Lung (tissue), 12 donors: Measurements from ENCODE around the gene BRD7. TPM values are rescaled to one million over a fixed set of nuclear protein-coding genes. Genes with fewer than 3 reads are reported as not detected.

Experiments
- ATAC-seq: fragments of 200-7000 bp; cut with Tn5 transposase; one replicate; pipeline ENCODE4 v1.9.1; 2020; ENCODE audit warnings: moderate number of reproducible peaks; ENCODE audit not compliant: insufficient read depth, low FRiP score
- DNase-seq, 3 donors: peaks; one replicate each; pipeline ENCODE4 v3.0.0-alpha.2; 2013 to 2017
- H3K27ac ChIP-seq, 2 donors: one replicate each; pipeline ENCODE4 v1.5.1; 2013; ENCODE audit warnings: mild to moderate bottlenecking in 2 of 2, moderate library complexity in 2 of 2, control low read depth in 1 of 2, inconsistent platforms in 1 of 2, low read depth in 1 of 2, low read length in 1 of 2
- H3K27me3 ChIP-seq, 3 donors: one replicate each; pipeline ENCODE4 v1.5.1; 2013; ENCODE audit warnings: low read length in 2 of 3; ENCODE audit not compliant: control insufficient read depth in 3 of 3, insufficient read depth in 3 of 3
- H3K36me3 ChIP-seq, 4 donors: one replicate each; pipeline ENCODE4 v1.5.1; 2013; ENCODE audit warnings: low read length in 4 of 4, mild to moderate bottlenecking in 1 of 4, moderate library complexity in 1 of 4; ENCODE audit not compliant: control insufficient read depth in 4 of 4, insufficient read depth in 4 of 4
- H3K4me1 ChIP-seq, 5 donors: one replicate each; pipeline ENCODE4 v1.5.1; 2013; ENCODE audit warnings: low read length in 5 of 5, mild to moderate bottlenecking in 2 of 5, moderate library complexity in 1 of 5; ENCODE audit not compliant: control insufficient read depth in 5 of 5, insufficient read depth in 5 of 5
- H3K4me3 ChIP-seq: one replicate; pipeline ENCODE4 v1.5.1; 2013; ENCODE audit warnings: mild to moderate bottlenecking, control low read depth, moderate library complexity
- H3K9ac ChIP-seq, 2 donors: one replicate each; pipeline ENCODE4 v1.5.1; 2013; ENCODE audit warnings: low read length in 2 of 2, control low read depth in 1 of 2; ENCODE audit not compliant: insufficient read depth in 1 of 2
- H3K9me3 ChIP-seq, 4 donors: one replicate each; pipeline ENCODE4 v1.5.1; 2013; ENCODE audit warnings: low read length in 3 of 4, mild to moderate bottlenecking in 1 of 4, moderate library complexity in 1 of 4; ENCODE audit not compliant: control insufficient read depth in 4 of 4, insufficient read depth in 3 of 4
- CTCF ChIP-seq: IDR thresholded peaks from 2 replicates; pipeline ENCODE4 v1.5.1; 2012; ENCODE audit warnings: mild to moderate bottlenecking; ENCODE audit errors: control extremely low read depth, extremely low read depth
- WGBS, 2 donors: extraction: QIAGEN DNeasy Blood & Tissue Kit; methylation state at CpG; one replicate each; pipeline ENCODE4 v1.1.7; 2013; 5-methylcytosine and 5-hydroxymethylcytosine counted together
- polyA plus RNA-seq, 2 donors: library from polyadenylated mRNA; stranded (reverse); fragments of 200-250 nt; gene quantifications; one replicate each; pipeline ENCODE4 v1.2.1, GENCODE V29; 2013
- total RNA-seq, 2 donors: library from RNA; depleted of rRNA in 1 of 2; stranded (reverse); fragments of >200 nt in 1 of 2; gene quantifications; one replicate each; pipeline ENCODE4 v1.2.1, GENCODE V29; 2014 to 2021
- donor health status: control.
- donor health status: control.
- donor health status: Bipolar disorder and iron deficiency.
- donor health status: healthy.
- donor health status: DM: yes; HTN: yes; CAD: no.

Gene BRD7
- total and polyA plus RNA-seq, 4 donors = 33.9 to 54.6 (median 53.5) TPM

GRCh38 chr16:50340578-50340977, 28.2 kb downstream of the BRD7 start:
- ATAC-seq (no peak), DNase-seq (no peak)
- Histone ChIP-seq H3K4me1 (no peaks in the 10 kb centered on the region), H3K4me3 (no peak overlapping the region), H3K27ac (no peak overlapping the region), H3K9ac (no peak overlapping the region), H3K9me3 (no peaks in the 10 kb centered on the region), H3K36me3 (peaks cover 13 to 30% (median 21%) of the 10 kb centered on the region in 4 donors), H3K27me3 (no peaks in the 10 kb centered on the region)
- 82 to 88% methylated on average over 2 of the region's 2 CpGs for WGBS, 2 donors
- TF ChIP-seq CTCF = no peak

GRCh38 chr16:50338371-50339231, 30.2 kb downstream of the BRD7 start:
- Histone ChIP-seq H3K4me3 (no peak overlapping the region), H3K9ac (no peak overlapping the region), H3K27ac (no peak overlapping the region), H3K4me1 (no peaks in the 10 kb centered on the region), H3K36me3 (peaks cover 18 to 33% (median 25%) of the 10 kb centered on the region in 4 donors), H3K27me3 (no peaks in the 10 kb centered on the region), H3K9me3 (no peaks in the 10 kb centered on the region)
- no peak for DNase-seq
- TF ChIP-seq CTCF = no peak
- WGBS, 2 donors = 76 to 87% methylated on average over 8 of the region's 8 CpGs
- ATAC-seq = no peak

GRCh38 chr16:50336884-50337283, 31.9 kb downstream of the BRD7 start:
- Histone ChIP-seq H3K9ac (no peak overlapping the region), H3K27me3 (no peaks in the 10 kb centered on the region), H3K36me3 (peaks cover 12 to 33% (median 30%) of the 10 kb centered on the region in 4 donors), H3K4me3 (no peak overlapping the region), H3K27ac (no peak overlapping the region), H3K9me3 (peaks cover 0 to 3% (median 0%) of the 10 kb centered on the region in 4 donors), H3K4me1 (no peaks in the 10 kb centered on the region)
- 50% methylated on average over 1 of the region's 1 CpG; no CpG with 5 or more reads in 1 of the 2 donors for WGBS, 2 donors
- DNase-seq = no peak
- TF ChIP-seq CTCF = no peak
- no peak for ATAC-seq
